Tibial nerve (tissue), 4 donors: Measurements from ENCODE around the gene RAET1L. TPM values are rescaled to one million over a fixed set of nuclear protein-coding genes. Genes with fewer than 3 reads are reported as not detected.
A peak's percentile ranks its signal among the peaks of the same experiment; 100 is the strongest.
"Not testable (repeated sequence)": the region's sequence is repeated elsewhere in the genome, so short reads cannot be mapped to it uniquely, and the experiment has no call there.

ENCODE experiments used
- DNase-seq, 2 donors: peaks; one replicate each; pipeline ENCODE4 v3.0.0-alpha.2; 2019; ENCODE audit warnings: low spot score in 2 of 2
- H3K27ac ChIP-seq, 4 donors: fragments of 200-600 bp; sonication (generic) in 3 of 4; one replicate each; pipeline ENCODE4 v1.5.1; 2017 to 2019; ENCODE audit warnings: mild to moderate bottlenecking in 1 of 4
- H3K27me3 ChIP-seq, 2 donors: fragments of 200-600 bp; sonication (generic) in 1 of 2; one replicate each; pipeline versions ENCODE4 v1.5.1 to v1.6.0; 2017 to 2019
- H3K36me3 ChIP-seq, 3 donors: fragments of 200-600 bp; sonication (generic); one replicate each; pipeline ENCODE4 v1.5.1; 2018 to 2019
- H3K4me1 ChIP-seq, 4 donors: fragments of 200-600 bp; sonication (generic) in 3 of 4; one replicate each; pipeline ENCODE4 v1.5.1; 2017 to 2019
- H3K4me3 ChIP-seq, 4 donors: fragments of 200-600 bp; sonication (generic) in 3 of 4; one replicate each; pipeline ENCODE4 v1.5.1; 2017 to 2019; ENCODE audit warnings: mild to moderate bottlenecking in 1 of 4, moderate library complexity in 1 of 4
- H3K9me3 ChIP-seq, 4 donors: fragments of 200-600 bp; sonication (generic) in 3 of 4; one replicate each; pipeline ENCODE4 v1.5.1; 2017 to 2019
- EP300 ChIP-seq, 2 donors: sonication (generic); formaldehyde crosslinking; IDR thresholded peaks; one replicate each; pipeline ENCODE4 v1.6.1; 2017; ENCODE audit warnings: antibody characterized with exemption in 2 of 2, mild to moderate bottlenecking in 1 of 2
- POLR2A ChIP-seq, 2 donors: fragments of 450-650 bp; IDR thresholded peaks; one replicate each; pipeline ENCODE4 v1.6.1; 2017; ENCODE audit warnings: antibody characterized with exemption in 2 of 2, mild to moderate bottlenecking in 2 of 2, moderate library complexity in 2 of 2
- WGBS, 2 donors: methylation state at CpG; one replicate each; pipeline ENCODE4 v1.1.5; 2018; 5-methylcytosine and 5-hydroxymethylcytosine counted together
- total RNA-seq, 4 donors: library from RNA; depleted of rRNA; stranded (reverse); fragments of >200 nt; gene quantifications; one replicate each; pipeline ENCODE4 v1.1.0, GENCODE V29; 2016
- TF ChIP-seq, protein P1 (sequence below), 5 experiments: fragments of 200-600 bp in 3 of 5; fragments of 450-650 bp in 2 of 5; sonication (generic) in 3 of 5; IDR thresholded peaks; one replicate each; pipeline ENCODE4 v1.5.1; 2016 to 2019; ENCODE audit warnings: antibody characterized with exemption in 5 of 5, mild to moderate bottlenecking in 3 of 5, moderate library complexity in 2 of 5

Gene RAET1L
- total RNA-seq: not detected

DNA sequence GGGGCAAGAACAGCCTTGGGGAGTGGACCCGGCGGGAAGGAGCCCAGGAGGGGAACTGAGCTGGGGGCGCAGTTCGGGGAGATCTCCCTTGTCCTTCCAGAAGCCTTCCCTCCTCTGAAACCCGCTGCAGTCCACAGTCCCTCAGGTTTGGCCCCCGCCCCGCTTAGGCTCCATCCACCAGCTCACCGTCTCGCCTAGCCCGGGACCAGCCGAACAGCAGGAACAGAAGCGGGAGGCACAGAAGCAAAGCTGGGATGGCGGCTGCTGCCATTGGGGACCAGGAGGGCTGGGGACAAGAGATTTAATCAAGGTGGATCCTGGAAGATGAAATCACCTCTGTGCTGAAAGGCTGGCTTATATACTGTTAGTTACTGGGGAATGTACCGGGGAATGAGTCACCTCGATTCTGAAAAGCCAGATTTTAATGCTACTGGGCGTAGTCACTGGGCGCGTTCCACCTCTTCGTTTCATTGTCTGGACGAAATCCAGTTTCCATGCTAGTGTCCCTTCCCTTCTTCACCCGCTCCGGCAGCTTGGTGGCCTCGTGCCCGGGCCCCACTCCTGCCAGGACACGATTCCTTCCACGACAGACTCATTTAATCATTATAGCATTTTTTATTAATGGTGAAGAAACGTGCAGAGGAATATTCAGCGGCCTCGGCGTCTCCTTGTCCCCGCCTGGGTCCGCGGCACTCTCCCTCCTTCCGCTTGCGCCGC lies at the start of gene RAET1L:
TSS of gene RAET1L (minus strand) at position 332 of the 717 bp plus-strand sequence. CDS start at position 271, 61 bp downstream.
- H3K27me3 ChIP-seq: peaks cover 0 to 47% of the 10 kb centered on the region in 2 donors
- no peak within 1 kb of the TSS for H3K27ac ChIP-seq
- H3K9me3 ChIP-seq: no peaks in the 10 kb centered on the region
- H3K36me3 ChIP-seq: no peaks in the 10 kb centered on the region
- 3 to 6% methylated on average over 33 to 36 of the region's 36 CpGs for WGBS, 2 donors
- peak within 1 kb of the TSS in 1 of 4 donors; percentile 28 for H3K4me3 ChIP-seq
- TF ChIP-seq, protein P1, sequence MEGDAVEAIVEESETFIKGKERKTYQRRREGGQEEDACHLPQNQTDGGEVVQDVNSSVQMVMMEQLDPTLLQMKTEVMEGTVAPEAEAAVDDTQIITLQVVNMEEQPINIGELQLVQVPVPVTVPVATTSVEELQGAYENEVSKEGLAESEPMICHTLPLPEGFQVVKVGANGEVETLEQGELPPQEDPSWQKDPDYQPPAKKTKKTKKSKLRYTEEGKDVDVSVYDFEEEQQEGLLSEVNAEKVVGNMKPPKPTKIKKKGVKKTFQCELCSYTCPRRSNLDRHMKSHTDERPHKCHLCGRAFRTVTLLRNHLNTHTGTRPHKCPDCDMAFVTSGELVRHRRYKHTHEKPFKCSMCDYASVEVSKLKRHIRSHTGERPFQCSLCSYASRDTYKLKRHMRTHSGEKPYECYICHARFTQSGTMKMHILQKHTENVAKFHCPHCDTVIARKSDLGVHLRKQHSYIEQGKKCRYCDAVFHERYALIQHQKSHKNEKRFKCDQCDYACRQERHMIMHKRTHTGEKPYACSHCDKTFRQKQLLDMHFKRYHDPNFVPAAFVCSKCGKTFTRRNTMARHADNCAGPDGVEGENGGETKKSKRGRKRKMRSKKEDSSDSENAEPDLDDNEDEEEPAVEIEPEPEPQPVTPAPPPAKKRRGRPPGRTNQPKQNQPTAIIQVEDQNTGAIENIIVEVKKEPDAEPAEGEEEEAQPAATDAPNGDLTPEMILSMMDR (IDR thresholded peaks at IDR 0.05): no peak
- TF ChIP-seq POLR2A (IDR thresholded peaks at IDR 0.05) (no peak), EP300 (IDR thresholded peaks at IDR 0.05) (no peak)
- peak in 1 of 2 donors; percentile 13 for DNase-seq
- H3K4me1 ChIP-seq: peaks cover 0 to 15% (median 8%) of the 10 kb centered on the region in 4 donors

GRCh38 chr6:150075034-150075421 lies 49.7 kb upstream of the RAET1L start:
- TF ChIP-seq POLR2A (IDR thresholded peaks at IDR 0.05) (no peak), EP300 (IDR thresholded peaks at IDR 0.05) (no peak)
- TF ChIP-seq, protein P1 (IDR thresholded peaks at IDR 0.05): no peak
- Histone ChIP-seq H3K36me3 (no peaks in the 10 kb centered on the region), H3K27me3 (peaks cover 0 to 9% of the 10 kb centered on the region in 2 donors), H3K4me3 (no peak overlapping the region), H3K9me3 (no peaks in the 10 kb centered on the region), H3K4me1 (peaks cover 0 to 4% (median 2%) of the 10 kb centered on the region in 4 donors), H3K27ac (no peak overlapping the region)
- no peak for DNase-seq
- WGBS, 2 donors: 52 to 60% methylated on average over 2 of the region's 2 CpGs

DNA sequence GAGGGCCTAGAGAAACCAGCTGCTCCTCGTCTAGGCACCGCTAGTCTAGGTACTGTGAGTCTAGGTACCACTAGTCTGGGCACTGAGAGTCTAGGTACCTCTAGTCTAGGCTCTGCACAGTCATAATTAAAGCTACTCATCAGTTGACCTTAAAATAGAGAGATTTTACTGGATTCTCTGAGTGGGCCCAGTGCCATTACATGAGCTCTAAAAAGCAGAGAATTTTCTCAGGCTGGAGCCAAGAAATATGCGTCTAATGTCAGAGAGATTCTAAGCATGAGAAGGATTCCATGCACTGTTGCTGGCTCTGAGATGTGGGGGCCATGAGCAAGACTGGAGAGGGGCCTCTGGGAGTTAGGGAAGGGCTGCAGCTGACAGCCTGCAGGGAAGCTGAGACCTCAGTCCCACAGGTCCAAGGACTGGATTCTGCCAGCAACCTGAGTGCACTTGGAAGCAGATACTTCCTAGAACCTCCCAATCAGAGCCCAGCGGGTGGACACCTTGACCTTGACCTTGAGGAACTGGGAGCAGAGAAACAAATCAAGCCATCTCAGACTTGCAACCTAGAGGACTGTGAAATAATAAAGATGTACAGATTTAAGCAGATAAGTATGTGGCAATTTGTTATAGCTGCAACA lies 49.2 kb upstream of the RAET1L start:
- H3K27ac ChIP-seq, DNase-seq, H3K4me3 ChIP-seq, H3K9me3 ChIP-seq, H3K27me3 ChIP-seq, H3K36me3 ChIP-seq, H3K4me1 ChIP-seq: not testable (repeated sequence)
- WGBS, 2 donors: 56 to 71% methylated on average over 4 of the region's 4 CpGs

GRCh38 chr6:150072201-150072600 lies 46.9 kb upstream of the RAET1L start:
- WGBS, 2 donors: 64 to 72% methylated on average over 8 of the region's 8 CpGs
- Histone ChIP-seq H3K4me1 (peaks cover 0 to 15% (median 4%) of the 10 kb centered on the region in 4 donors), H3K36me3 (no peaks in the 10 kb centered on the region), H3K27me3 (peaks cover 0 to 3% of the 10 kb centered on the region in 2 donors), H3K27ac (no peak overlapping the region), H3K9me3 (no peaks in the 10 kb centered on the region), H3K4me3 (no peak overlapping the region)
- no peak for DNase-seq
- TF ChIP-seq, protein P1 (IDR thresholded peaks at IDR 0.05): no peak
- TF ChIP-seq POLR2A (IDR thresholded peaks at IDR 0.05): no peak
- TF ChIP-seq EP300 (IDR thresholded peaks at IDR 0.05): no peak

DNA sequence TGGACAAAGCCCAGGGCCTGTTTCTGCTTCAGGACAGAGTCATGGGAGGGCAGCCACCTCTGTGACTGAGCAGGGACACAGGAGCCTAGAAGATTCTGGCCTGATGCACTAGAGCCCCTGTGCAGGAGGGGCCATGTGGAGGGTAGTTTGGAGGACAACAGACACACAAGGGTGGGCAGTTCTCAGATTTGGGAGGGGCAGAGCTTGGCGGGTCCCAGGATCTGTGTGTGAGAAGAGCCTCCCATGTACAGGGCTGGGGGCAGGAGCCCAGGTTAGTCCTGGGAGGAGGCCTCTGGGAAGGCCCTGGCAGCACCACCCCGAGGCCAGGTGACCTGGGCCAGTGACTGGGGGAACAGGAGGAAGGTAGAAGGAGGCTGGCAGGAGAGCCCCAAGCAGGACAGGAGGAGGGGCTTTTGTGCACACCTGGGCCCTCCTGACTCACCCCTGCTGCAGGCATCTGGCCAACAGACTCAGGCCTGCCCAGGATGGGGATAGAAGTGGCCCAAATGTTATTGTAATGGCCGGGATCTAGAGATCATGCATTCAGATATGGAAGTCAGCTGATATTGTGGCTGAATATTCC lies 45.0 kb upstream of the RAET1L start:
- H3K27ac ChIP-seq: no peak overlapping the region
- H3K27me3 ChIP-seq: peaks cover 0 to 3% of the 10 kb centered on the region in 2 donors
- H3K9me3 ChIP-seq: no peaks in the 10 kb centered on the region
- WGBS, 2 donors: 80 to 89% methylated on average over 3 of the region's 3 CpGs
- H3K4me3 ChIP-seq: no peak overlapping the region
- no peak for DNase-seq
- H3K4me1 ChIP-seq: peaks cover 0 to 15% (median 4%) of the 10 kb centered on the region in 4 donors
- TF ChIP-seq POLR2A (IDR thresholded peaks at IDR 0.05) (no peak), EP300 (IDR thresholded peaks at IDR 0.05) (no peak)
- TF ChIP-seq, protein P1 (IDR thresholded peaks at IDR 0.05): no peak
- no peaks in the 10 kb centered on the region for H3K36me3 ChIP-seq
